Measurements from ENCODE around the gene RGS13. TPM values are rescaled to one million over a fixed set of nuclear protein-coding genes. Genes with fewer than 3 reads are reported as not detected.

The RGS13 gene
- 0.14 and 0.28 TPM in 2 replicates for total RNA-seq

DNA sequence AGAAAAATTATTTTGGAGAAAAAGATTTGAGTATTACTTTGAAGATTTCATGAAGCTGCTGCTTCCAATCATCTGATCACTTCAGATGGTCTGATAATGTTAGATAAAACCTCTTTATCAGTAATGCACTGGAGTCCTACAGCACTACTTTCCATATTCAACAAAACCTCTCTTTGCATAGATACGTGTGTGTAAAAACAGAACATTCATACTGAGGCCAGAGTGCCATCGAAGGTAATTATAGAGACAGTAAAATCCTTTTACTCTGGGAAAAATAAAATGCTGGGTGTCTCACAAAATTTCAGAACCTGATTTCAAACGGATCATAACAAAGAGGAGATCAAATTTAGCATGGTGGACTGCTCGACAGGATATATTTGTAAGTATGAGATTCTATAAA lies at the start of gene RGS13:
Gene RGS13 (plus strand): TSS at position 209 of the 400 bp plus-strand sequence. CDS start 8,188 bp downstream, outside the sequence.

Other genes starting within 250 kb of the RGS13 start
- not detected in 2 replicates for gene RGS1, start 60.4 kb upstream of the RGS13 start, total RNA-seq
- gene RGS2, start 172.9 kb downstream of the RGS13 start, total RNA-seq, result 153 and 345 TPM in 2 replicates